HuH-7 (cell line): Measurements from ENCODE around the gene KRCC1.
"Not testable (repeated sequence)": the region's sequence is repeated elsewhere in the genome, so short reads cannot be mapped to it uniquely, and the experiment has no call there.

ENCODE experiments used
- DNase-seq: peaks from one replicate; pipeline ENCODE4 v3.0.0; 2011; ENCODE audit warnings: low spot score

The KRCC1 gene

DNA sequence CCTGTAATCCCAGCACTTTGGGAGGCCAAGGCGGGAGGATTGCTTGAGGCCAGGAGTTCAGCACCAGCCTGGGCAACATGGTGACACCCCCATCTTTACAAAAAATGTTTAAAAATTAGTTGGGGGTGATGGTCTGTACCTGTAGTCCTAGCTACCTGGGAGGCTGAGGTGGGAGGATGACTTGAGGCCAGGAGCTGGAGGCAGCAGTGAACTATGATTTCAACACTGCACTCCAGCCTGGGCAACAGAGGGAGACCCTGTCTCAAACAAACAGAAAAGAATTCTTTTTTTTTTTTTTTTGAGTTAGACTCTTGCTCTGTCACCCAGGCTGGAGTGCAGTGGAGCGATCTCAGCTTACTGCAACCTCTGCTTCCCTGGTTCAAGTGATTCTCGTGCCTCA is 55.1 kb downstream of the KRCC1 start:
- DNase-seq, result not testable (repeated sequence)

DNA sequence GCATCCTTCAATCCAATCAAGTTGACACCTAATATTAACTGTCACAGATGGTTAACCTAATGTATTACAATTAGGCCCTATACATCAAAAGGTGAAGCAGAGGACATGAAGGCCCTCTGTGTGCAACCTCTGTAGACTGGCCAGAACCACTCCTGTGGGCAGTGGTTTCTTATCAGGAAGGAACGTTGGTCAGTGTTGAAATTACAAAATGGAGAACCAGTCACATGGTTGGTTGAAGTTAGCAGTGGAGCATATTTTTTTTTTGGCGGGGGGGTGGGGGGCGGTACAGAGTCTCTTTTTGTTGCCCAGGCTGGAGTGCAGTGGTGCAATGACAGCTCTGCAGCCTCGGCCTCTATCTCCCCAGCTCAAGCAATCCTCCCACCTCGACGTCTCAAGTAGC is 59.0 kb downstream of the KRCC1 start:
- DNase-seq, result no peak

DNA sequence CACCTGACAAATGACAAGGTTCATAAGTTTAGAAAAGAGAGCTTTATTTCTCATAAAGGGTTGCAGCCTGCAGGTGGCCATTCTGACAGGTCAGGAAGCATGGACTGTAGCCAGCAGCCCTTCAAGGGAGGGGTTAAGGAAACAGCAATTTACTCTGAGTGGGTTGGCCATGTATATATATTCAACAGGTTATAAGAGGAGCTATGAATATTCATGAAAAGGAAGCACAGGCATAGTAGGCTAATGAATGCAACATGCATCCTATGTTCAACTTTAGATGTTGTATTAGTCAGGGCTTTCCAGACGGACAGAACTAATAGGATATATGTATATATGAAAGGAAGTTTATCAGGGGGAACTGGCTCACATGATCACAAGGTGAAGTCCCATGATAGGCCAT is 59.8 kb downstream of the KRCC1 start:
- no peak for DNase-seq

DNA sequence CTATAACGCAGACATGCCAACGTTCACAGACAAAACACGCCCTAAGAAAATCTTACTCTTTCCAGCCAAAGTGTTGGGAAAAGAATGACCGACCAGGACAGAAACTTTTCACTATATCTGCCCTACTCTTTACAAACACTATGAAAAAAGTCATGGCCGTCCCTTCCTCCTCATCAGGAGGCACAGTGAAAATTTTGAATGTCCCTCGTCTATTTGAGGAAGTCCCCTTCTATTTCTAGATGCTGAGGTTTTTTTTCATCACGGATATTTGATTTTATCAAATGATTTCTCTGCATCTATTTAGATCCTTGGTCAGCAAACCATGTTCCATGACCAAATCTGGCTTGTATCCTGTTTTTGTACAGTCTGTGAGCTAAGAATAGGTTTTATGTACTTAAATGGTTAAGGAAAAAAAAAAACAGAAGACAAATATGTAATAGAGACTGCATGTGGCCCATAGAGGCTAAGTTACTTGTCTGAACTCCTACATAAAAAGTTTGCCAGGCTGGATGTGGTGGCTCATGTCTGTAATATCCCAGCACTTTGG is 61.2 kb downstream of the KRCC1 start:
- DNase-seq, result not testable (repeated sequence)

DNA sequence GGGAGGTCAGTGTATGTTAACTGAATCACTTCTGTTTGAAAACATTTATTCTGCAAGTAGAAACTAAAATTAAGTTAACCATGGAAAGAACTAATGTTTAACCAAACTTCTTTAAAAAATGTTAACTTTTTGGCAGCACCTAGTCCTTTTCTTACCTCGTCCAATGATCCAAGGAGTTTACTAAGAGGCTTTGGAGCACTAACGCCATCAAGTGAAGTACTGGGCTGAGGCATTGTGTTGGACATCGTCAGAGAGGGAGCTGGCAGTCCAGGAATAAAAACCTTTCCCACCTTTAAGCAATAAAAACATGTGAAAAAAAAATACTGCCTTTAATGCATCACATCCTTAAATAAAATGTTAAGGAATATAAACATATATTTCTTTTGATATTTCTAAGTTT is 63.0 kb downstream of the KRCC1 start:
- DNase-seq, result not testable (repeated sequence)

DNA sequence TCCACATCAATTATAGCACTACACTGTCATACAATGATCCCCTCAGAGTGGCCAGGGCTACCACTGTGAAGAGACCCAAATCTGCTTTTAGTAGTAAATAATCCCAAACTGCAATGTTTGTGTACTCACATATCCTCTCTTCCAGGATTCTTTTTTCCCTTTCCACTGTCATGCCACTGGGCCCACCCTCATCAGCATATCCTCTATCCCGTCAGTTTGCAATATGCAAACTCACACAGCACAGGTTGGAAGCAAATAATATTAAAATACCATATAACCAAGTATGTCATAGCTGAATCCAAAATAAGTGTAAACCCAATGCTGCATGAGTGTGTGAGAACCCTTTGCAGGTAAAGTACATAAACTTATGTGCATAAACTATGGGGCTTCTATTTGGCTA is 68.1 kb downstream of the KRCC1 start:
- DNase-seq, result not testable (repeated sequence)

DNA sequence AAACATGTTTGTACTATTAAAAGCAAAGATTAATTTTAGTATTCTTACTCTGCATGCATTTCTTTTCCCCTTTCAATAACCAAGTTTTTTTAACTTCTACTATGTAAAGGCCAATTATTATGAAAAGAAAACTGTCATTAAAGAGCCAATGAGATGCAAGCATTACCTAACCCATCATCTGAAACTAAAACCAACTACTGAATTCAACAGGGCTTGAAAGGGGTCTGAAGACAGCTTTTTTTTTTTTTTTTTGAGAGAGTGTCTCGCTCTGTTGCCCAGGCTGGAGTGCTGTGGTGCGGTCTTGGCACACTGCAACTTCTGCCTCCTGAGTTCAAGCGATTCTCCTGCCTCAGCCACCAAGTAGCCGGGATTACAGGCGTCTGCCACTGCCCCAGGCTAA is 69.7 kb downstream of the KRCC1 start:
- not testable (repeated sequence) for DNase-seq

DNA sequence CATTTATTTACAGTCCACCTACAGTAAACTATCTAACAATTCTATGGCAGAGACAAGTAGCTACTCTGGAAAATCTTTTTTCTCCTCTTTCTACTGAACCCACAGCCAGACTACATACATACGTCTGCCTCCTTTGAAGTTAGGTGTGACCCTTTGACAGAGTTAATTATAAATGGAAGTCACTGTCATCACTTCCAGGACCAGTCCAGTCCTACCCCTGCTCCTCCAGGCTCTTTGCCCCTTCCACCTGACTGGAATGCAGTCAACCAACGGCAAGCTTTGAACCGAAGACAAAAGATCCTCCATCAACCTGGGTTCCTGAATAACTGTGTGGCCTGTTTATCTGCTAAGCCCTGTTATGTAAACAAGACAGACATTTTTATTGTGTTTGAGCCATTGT is 74.4 kb downstream of the KRCC1 start:
- not testable (repeated sequence) for DNase-seq
